Panc1 (cell line): Measurements from ENCODE around the gene TMUB1. TPM values are rescaled to one million over a fixed set of nuclear protein-coding genes. Genes with fewer than 3 reads are reported as not detected.

ENCODE experiments used
- ATAC-seq: fragments of 200-7000 bp; cut with Tn5 transposase; 2 replicates; pipeline ENCODE4 v1.9.1; 2020; ENCODE audit warnings: mild to moderate bottlenecking, moderate library complexity
- BruUV-seq: library from RNA; stranded (reverse); fragments of 400-500 nt; replicated peaks from 2 replicates; lab custom pipeline; 2021; lab: Mats Ljungman, UMichigan
- CTCF ChIA-PET: fragments of 300-600 bp; sonication (Branson Sonifier 250); formaldehyde crosslinking; loops from one replicate; lab custom pipeline; 2022; ENCODE audit warnings: antibody characterized with exemption; lab: Charles Lee
- POLR2A ChIA-PET: fragments of 300-600 bp; sonication (Branson Sonifier 250); formaldehyde crosslinking; loops from one replicate; lab custom pipeline; 2022; ENCODE audit warnings: antibody characterized with exemption; lab: Charles Lee
- DNase-seq: peaks from one replicate; pipeline ENCODE4 v3.0.0-alpha.2; 2010; ENCODE audit warnings: low read depth, low spot score
- H3K27ac ChIP-seq: 2 replicates; pipeline ENCODE4 v1.5.1; 2011; ENCODE audit warnings: mild to moderate bottlenecking, low read length, inconsistent platforms
- H3K27me3 ChIP-seq: fragments of 200-500 bp; sonication (Bioruptor generic); 2 replicates; pipeline ENCODE4 v1.6.0; 2014; ENCODE audit warnings: low read length, inconsistent platforms; ENCODE audit not compliant: control insufficient read depth, insufficient read depth
- H3K36me3 ChIP-seq: fragments of 200-500 bp; sonication (Bioruptor generic); 2 replicates; pipeline ENCODE4 v1.5.1; 2014; ENCODE audit warnings: inconsistent platforms, mild to moderate bottlenecking, low read length, moderate library complexity; ENCODE audit not compliant: control insufficient read depth, insufficient read depth
- H3K4me1 ChIP-seq: 2 replicates; pipeline ENCODE4 v1.5.1; 2011; ENCODE audit warnings: inconsistent platforms, mild to moderate bottlenecking, low read length, moderate library complexity; ENCODE audit not compliant: control insufficient read depth, insufficient read depth
- H3K4me3 ChIP-seq, 2 experiments: 2 replicates each; pipeline ENCODE4 v1.5.1; 2011 to 2012; ENCODE audit warnings: low read depth in 2 of 2, low read length in 2 of 2, mild to moderate bottlenecking in 2 of 2, inconsistent platforms in 1 of 2, moderate library complexity in 1 of 2
- H3K9me3 ChIP-seq: fragments of 200-500 bp; sonication (Bioruptor generic); 2 replicates; pipeline ENCODE4 v1.5.1; 2014; ENCODE audit warnings: low read depth, mild to moderate bottlenecking, inconsistent platforms, low read length, moderate library complexity; ENCODE audit not compliant: control insufficient read depth, insufficient read depth
- CTCF ChIP-seq: fragments of 450-650 bp; IDR thresholded peaks from 2 replicates; pipeline ENCODE4 v1.5.1; 2017; ENCODE audit warnings: mild to moderate bottlenecking
- POLR2AphosphoS5 ChIP-seq: IDR thresholded peaks from 2 replicates; pipeline ENCODE4 v1.6.1; 2012; ENCODE audit warnings: mild to moderate bottlenecking, low read depth, low read length, moderate library complexity
- REST ChIP-seq, 2 experiments: IDR thresholded peaks; 2 replicates each; pipeline ENCODE4 v1.6.1; 2011 to 2012; ENCODE audit warnings: low read depth in 2 of 2, control low read depth in 1 of 2, low read length in 1 of 2, mild to moderate bottlenecking in 1 of 2, moderate library complexity in 1 of 2; ENCODE audit not compliant: insufficient read depth in 1 of 2
- SIN3A ChIP-seq: IDR thresholded peaks from 2 replicates; pipeline ENCODE4 v1.6.1; 2012; ENCODE audit warnings: low read depth, mild to moderate bottlenecking, low read length, moderate library complexity, borderline replicate concordance; ENCODE audit not compliant: insufficient read depth
- TCF7L2 ChIP-seq: IDR thresholded peaks from 2 replicates; pipeline ENCODE4 v1.6.1; 2011; ENCODE audit warnings: mild to moderate bottlenecking, low read depth, low read length, inconsistent platforms
- in situ Hi-C: cut with HindIII; loops from 2 replicates; pipeline ENCODE4 v1.10.0; 2016; ENCODE audit warnings: low sequenced_read_pairs, low pct_unique_long_range_greater_than_20kb
- intact Hi-C: fragments of 100-400 bp; cut with micrococcal nuclease; formaldehyde crosslinking; loops from one replicate; pipeline ENCODE4 v1.10.0; 2022; ENCODE audit not compliant: unreplicated experiment
- total RNA-seq: library from RNA; stranded (reverse); gene quantifications from one replicate; pipeline ENCODE4 v1.2.1, GENCODE V29; 2021; ENCODE audit not compliant: unreplicated experiment

Gene TMUB1
- total RNA-seq, 1 experiment from 2014 or later = 112 TPM

GRCh38 chr7:151085691-151086620 lies 2.7 kb upstream of the TMUB1 start, which contains the start of gene AGAP3:
TSS of gene AGAP3 (plus strand) at chr7:151086475. CDS start at chr7:151086742, 267 bp downstream.
- BruUV-seq = no TSS peak
- intact Hi-C loops (no loop called here), in situ Hi-C loops (no loop called here)

More at GRCh38 chr7:151085691-151086620, 2.7 kb upstream of the TMUB1 start, which contains the start of gene AGAP3:
- DNase-seq (no peak), ATAC-seq (peak; percentile 65)
- no peak for TF ChIP-seq CTCF
- peak; percentile 68 for TF ChIP-seq POLR2AphosphoS5
- no peak for TF ChIP-seq TCF7L2
- no peak for TF ChIP-seq REST (IDR thresholded peaks at IDR 0.05; ENCODE audit: insufficient read depth in 1 of 2, low read depth in 2 of 2, low read length in 1 of 2)
- TF ChIP-seq SIN3A = 0 out of 2 replicates have a peak, but pooled peaks have one; percentile 50
- H3K27me3 ChIP-seq = no peaks in the 10 kb centered on the region
- H3K4me1 ChIP-seq = peaks cover 42% of the 10 kb centered on the region
- ChIA-PET POLR2A (interaction anchor here (1.2 kb wide), 1 partner anchor 25 kb away, joined by 6 read pairs; no protein-coding TSS in a partner anchor), CTCF (interaction anchor here (1.1 kb wide), 1 partner anchor 18 kb away, joined by 3 read pairs; no protein-coding TSS in a partner anchor)
- no peaks in the 10 kb centered on the region for H3K9me3 ChIP-seq
- no peaks in the 10 kb centered on the region; the same call in 1 of the 2 replicates for H3K36me3 ChIP-seq
- peak within 1 kb of the TSS; percentile 88 to 93 for H3K4me3 ChIP-seq
- H3K27ac ChIP-seq = peak within 1 kb of the TSS; percentile 83
